ENCODE measurements around the gene FRMPD1. TPM values are rescaled to one million over a fixed set of nuclear protein-coding genes. Genes with fewer than 3 reads are reported as not detected.

The FRMPD1 gene
- total RNA-seq, 1 donor from 2014 or later = 0.31 TPM

DNA sequence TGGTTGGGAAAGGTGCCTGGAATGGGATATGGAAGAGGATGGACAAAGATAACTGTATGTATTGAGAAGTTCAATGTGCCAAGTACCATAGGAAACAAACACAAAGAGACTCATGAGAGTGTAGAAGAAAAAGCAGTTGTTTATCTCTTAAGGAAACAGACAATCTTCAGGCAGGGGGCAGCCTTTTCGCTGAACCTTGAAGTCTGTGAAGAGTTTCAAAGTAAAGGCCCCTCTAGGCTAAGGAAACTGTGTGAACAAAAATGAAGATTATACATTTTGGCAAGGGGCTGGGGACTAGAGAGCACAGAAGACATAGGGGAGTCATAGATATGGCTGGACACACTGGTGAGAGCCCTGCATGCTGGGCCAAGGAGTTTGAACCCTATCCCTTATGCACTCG is 27.5 kb upstream of the FRMPD1 start:
- Mint-ChIP-seq H3K36me3 (ENCODE audit: insufficient read depth) (no peaks in the 10 kb centered on the region), H3K4me3 (ENCODE audit: low read depth) (no peak overlapping the region), H3K27me3 (peaks cover 16% of the 10 kb centered on the region), H3K27ac (no peak overlapping the region), H3K4me1 (ENCODE audit: low read depth) (no peaks in the 10 kb centered on the region), H3K9me3 (ENCODE audit: low read depth) (no peaks in the 10 kb centered on the region)
- TF ChIP-seq, protein P1, sequence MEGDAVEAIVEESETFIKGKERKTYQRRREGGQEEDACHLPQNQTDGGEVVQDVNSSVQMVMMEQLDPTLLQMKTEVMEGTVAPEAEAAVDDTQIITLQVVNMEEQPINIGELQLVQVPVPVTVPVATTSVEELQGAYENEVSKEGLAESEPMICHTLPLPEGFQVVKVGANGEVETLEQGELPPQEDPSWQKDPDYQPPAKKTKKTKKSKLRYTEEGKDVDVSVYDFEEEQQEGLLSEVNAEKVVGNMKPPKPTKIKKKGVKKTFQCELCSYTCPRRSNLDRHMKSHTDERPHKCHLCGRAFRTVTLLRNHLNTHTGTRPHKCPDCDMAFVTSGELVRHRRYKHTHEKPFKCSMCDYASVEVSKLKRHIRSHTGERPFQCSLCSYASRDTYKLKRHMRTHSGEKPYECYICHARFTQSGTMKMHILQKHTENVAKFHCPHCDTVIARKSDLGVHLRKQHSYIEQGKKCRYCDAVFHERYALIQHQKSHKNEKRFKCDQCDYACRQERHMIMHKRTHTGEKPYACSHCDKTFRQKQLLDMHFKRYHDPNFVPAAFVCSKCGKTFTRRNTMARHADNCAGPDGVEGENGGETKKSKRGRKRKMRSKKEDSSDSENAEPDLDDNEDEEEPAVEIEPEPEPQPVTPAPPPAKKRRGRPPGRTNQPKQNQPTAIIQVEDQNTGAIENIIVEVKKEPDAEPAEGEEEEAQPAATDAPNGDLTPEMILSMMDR (IDR thresholded peaks at IDR 0.05; ENCODE audit: unreplicated experiment) = no peak
- no peak for DNase-seq (ENCODE audit: low spot score, unreplicated experiment)

DNA sequence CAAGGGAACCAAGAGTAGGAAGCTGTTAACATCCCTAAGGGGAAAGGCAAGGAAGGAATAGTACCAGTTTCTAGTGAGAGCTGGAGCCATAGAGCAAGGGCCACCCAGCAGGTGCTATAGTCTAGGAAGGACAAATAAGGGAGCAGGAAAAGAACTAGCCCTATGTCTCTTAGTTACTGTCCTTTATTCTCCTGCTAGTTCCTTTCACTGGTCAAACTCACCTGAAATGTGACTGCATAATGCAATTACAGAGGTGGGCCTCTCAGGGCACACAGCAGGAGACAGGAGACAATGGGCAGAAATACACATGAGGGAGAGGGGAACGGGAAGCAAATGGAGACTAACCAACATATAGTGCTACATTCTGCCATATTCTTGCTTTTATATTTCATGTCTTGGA is 26.7 kb upstream of the FRMPD1 start:
- Mint-ChIP-seq H3K36me3 (ENCODE audit: insufficient read depth) (no peaks in the 10 kb centered on the region), H3K4me1 (ENCODE audit: low read depth) (no peaks in the 10 kb centered on the region), H3K4me3 (ENCODE audit: low read depth) (no peak overlapping the region), H3K9me3 (ENCODE audit: low read depth) (no peaks in the 10 kb centered on the region), H3K27me3 (peaks cover 10% of the 10 kb centered on the region), H3K27ac (no peak overlapping the region)
- TF ChIP-seq, protein P1 (IDR thresholded peaks at IDR 0.05; ENCODE audit: unreplicated experiment) = no peak
- no peak for DNase-seq (ENCODE audit: low spot score, unreplicated experiment)

DNA sequence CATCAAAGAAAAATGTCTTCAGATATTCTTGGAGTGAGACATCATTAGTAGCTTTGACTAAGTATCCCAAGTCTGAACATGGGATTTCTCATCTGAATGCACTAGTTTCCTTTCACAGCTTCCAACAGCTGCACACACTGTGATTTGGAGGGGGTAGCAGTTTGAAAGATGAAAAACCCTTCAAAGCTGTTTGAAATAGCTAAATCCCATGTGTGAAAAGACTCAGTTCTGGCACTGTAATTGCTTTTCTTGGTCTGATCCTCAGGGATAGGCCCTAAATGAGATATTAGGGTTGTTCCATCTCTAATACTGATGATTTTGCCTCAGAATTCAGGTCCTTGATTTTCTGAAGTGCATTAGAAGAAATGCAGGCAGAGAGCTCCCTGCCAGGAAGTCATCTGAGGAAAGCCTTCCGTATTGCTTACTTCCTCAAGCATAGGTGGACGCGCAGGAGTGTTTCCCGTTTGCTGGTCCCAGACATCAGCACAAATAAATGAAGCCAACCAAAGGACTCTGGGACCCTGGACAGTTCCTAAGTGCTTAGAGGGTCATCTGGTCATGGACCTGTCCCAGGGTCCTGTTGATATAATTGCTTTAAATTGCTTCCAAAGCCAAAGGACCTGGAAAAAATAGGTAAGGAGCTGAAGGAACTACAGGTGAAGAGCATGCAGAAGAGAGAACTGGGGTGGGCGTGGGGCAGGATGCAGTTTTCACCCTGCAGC is 25.6 kb upstream of the FRMPD1 start:
- H3K4me1 Mint-ChIP-seq (ENCODE audit: low read depth) = no peaks in the 10 kb centered on the region
- no peak overlapping the region for H3K4me3 Mint-ChIP-seq (ENCODE audit: low read depth)
- H3K9me3 Mint-ChIP-seq (ENCODE audit: low read depth) = no peaks in the 10 kb centered on the region
- H3K27me3 Mint-ChIP-seq = peaks cover 10% of the 10 kb centered on the region
- H3K27ac Mint-ChIP-seq = no peak overlapping the region
- no peaks in the 10 kb centered on the region for H3K36me3 Mint-ChIP-seq (ENCODE audit: insufficient read depth)
- no peak for DNase-seq (ENCODE audit: low spot score, unreplicated experiment)
- TF ChIP-seq, protein P1 (IDR thresholded peaks at IDR 0.05; ENCODE audit: unreplicated experiment) = no peak

DNA sequence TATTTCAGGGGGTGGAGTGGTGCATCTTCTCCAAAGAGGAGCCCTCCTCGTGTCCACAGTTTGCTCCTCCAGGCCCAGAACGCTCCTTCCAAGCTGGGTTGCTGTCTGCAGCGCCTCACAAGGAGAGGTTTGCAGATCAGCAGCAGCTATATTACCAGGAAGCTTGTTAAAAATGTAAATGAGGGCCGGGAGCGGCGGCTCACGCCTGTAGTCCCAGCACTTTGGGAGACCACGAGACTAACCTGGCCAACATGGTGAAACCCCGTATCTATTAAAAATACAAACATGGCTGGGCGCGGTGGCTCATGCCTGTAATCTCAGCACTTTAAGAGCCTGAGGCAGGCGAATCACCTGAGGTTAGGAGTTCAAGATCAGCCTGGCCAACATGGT is 25.0 kb upstream of the FRMPD1 start:
- Mint-ChIP-seq H3K27ac (no peak overlapping the region), H3K36me3 (ENCODE audit: insufficient read depth) (no peaks in the 10 kb centered on the region), H3K4me3 (ENCODE audit: low read depth) (no peak overlapping the region), H3K27me3 (peaks cover 10% of the 10 kb centered on the region), H3K9me3 (ENCODE audit: low read depth) (no peaks in the 10 kb centered on the region), H3K4me1 (ENCODE audit: low read depth) (no peaks in the 10 kb centered on the region)
- TF ChIP-seq, protein P1 (IDR thresholded peaks at IDR 0.05; ENCODE audit: unreplicated experiment) = no peak
- no peak for DNase-seq (ENCODE audit: low spot score, unreplicated experiment)

DNA sequence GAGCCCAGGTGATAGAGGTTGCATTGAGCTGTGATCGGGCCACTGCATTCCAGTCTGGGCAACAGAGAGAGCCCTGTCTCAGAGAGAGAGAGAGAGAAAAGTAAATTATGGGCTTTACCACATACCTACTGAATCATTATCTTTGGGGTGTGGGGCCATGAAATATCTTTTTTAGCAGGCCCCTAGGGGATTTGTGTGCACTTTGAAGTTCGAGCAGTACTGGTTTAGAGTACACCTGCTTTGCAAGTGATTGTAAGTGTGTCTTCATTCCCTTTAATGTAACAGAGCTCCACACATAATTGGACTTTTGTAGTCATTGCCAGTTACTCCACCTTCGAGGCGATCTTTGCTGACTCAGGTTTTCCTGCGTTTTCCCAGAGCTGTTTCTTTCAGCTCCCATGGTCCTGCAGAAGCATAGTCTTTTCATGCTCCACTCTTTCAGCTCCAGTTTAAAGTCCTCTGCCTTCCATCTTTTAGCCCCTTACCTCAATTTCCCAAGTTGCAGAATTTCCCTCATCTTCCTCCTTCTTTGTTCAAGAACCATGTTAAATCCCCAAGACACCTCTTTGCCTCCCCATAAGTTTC is 24.0 kb upstream of the FRMPD1 start:
- TF ChIP-seq, protein P1 (IDR thresholded peaks at IDR 0.05; ENCODE audit: unreplicated experiment) = no peak
- Mint-ChIP-seq H3K27ac (no peak overlapping the region), H3K4me3 (ENCODE audit: low read depth) (no peak overlapping the region)

More for the DNA sequence above, 24.0 kb upstream of the FRMPD1 start:
- Mint-ChIP-seq H3K9me3 (ENCODE audit: low read depth) (no peaks in the 10 kb centered on the region), H3K36me3 (ENCODE audit: insufficient read depth) (no peaks in the 10 kb centered on the region), H3K4me1 (ENCODE audit: low read depth) (no peaks in the 10 kb centered on the region), H3K27me3 (peaks cover 10% of the 10 kb centered on the region)
- DNase-seq (ENCODE audit: low spot score, unreplicated experiment) = no peak

All from progenitor cell of endocrine pancreas (in vitro differentiated cells).